Mesenteric fat pad (tissue), 1 donor: ENCODE data around the gene SAMD9L. TPM values are rescaled to one million over a fixed set of nuclear protein-coding genes. Genes with fewer than 3 reads are reported as not detected.
"Not testable (repeated sequence)": the region's sequence is repeated elsewhere in the genome, so short reads cannot be mapped to it uniquely, and the experiment has no call there.

Experiments used
- DNase-seq: peaks from one replicate; pipeline ENCODE4 v3.0.0-alpha.2; 2020; ENCODE audit warnings: low spot score
- total RNA-seq: library from RNA; stranded (reverse); fragmentation: NEBNext Ultra II Directional; extraction: Animal tissue kit (Norgen Biotek cat#: 25700); gene quantifications from one replicate; pipeline ENCODE4 v1.2.1, GENCODE V29; 2021
- donor health status: DM: yes; HTN: yes; CAD: no.

The SAMD9L gene
- total RNA-seq, 1 donor from 2014 or later = 12.4 TPM

- no peak for DNase-seq
Measured at GRCh38 chr7:93146472-93147141, 1.6 kb downstream of the SAMD9L start.

- no peak for DNase-seq
Measured at GRCh38 chr7:93146036-93146435, 2.1 kb downstream of the SAMD9L start.

- no peak for DNase-seq
Measured at GRCh38 chr7:93145354-93145753, 2.8 kb downstream of the SAMD9L start.

GRCh38 chr7:93142127-93142526 lies 6.1 kb downstream of the SAMD9L start:
- no peak for DNase-seq

GRCh38 chr7:93140582-93141191 lies 7.5 kb downstream of the SAMD9L start:
- no peak for DNase-seq

- DNase-seq = no peak
Measured at GRCh38 chr7:93138576-93138975, 9.6 kb downstream of the SAMD9L start.

GRCh38 chr7:93133005-93133404 lies 15.2 kb downstream of the SAMD9L start:
- no peak for DNase-seq

- no peak for DNase-seq
Measured at GRCh38 chr7:93132216-93132615, 16.0 kb downstream of the SAMD9L start.

- DNase-seq = not testable (repeated sequence)
Measured at GRCh38 chr7:93126954-93127353, 21.2 kb downstream of the SAMD9L start.

- DNase-seq = not testable (repeated sequence)
Measured at GRCh38 chr7:93123532-93123931, 24.7 kb downstream of the SAMD9L start.

GRCh38 chr7:93120592-93121549 lies 27.3 kb downstream of the SAMD9L start:
- DNase-seq = no peak

- DNase-seq = no peak
Measured at GRCh38 chr7:93119191-93119905, 28.8 kb downstream of the SAMD9L start.

- DNase-seq = no peak
Measured at GRCh38 chr7:93117852-93118530, 30.2 kb downstream of the SAMD9L start, which contains the start of gene SAMD9. Gene SAMD9, minus strand, starts transcription at chr7:93117979. Its CDS starts 11,882 bp downstream, at chr7:93106097.

GRCh38 chr7:93117327-93117726 lies 30.9 kb downstream of the SAMD9L start:
- DNase-seq = no peak

- DNase-seq = no peak
Measured at GRCh38 chr7:93115796-93116195, 32.4 kb downstream of the SAMD9L start.

GRCh38 chr7:93108003-93108402 lies 40.2 kb downstream of the SAMD9L start:
- DNase-seq = no peak

- no peak for DNase-seq
Measured at GRCh38 chr7:93097388-93097787, 50.8 kb downstream of the SAMD9L start.

GRCh38 chr7:93092757-93093370 lies 55.3 kb downstream of the SAMD9L start:
- no peak for DNase-seq
